B cell (primary cell): ENCODE data around the gene ECHDC3. TPM values are rescaled to one million over a fixed set of nuclear protein-coding genes. Genes with fewer than 3 reads are reported as not detected.

ENCODE experiments used
- ATAC-seq: fragments of 200-7000 bp; cut with Tn5 transposase; one replicate; pipeline ENCODE4 v1.10.0; 2021; ENCODE audit warnings: low read depth, mild to moderate bottlenecking, moderate number of reproducible peaks, moderate library complexity
- CTCF ChIA-PET: fragments of 350-600 bp; sonication (Branson Sonifier 250); formaldehyde crosslinking; loops from one replicate; lab custom pipeline; 2021; ENCODE audit warnings: antibody characterized with exemption, inconsistent platforms; lab: Charles Lee
- POLR2A ChIA-PET: fragments of 350-600 bp; sonication (Branson Sonifier 250); formaldehyde crosslinking; loops from one replicate; lab custom pipeline; 2021; ENCODE audit warnings: antibody characterized with exemption; lab: Charles Lee
- DNase-seq: peaks from one replicate; pipeline ENCODE4 v3.0.0; 2013
- H2AFZ ChIP-seq: 2 replicates; pipeline ENCODE4 v1.6.1; 2012; ENCODE audit warnings: mild to moderate bottlenecking, low read depth, low read length; ENCODE audit not compliant: insufficient read depth, poor library complexity, severe bottlenecking
- H3K27ac ChIP-seq, 2 donors: 1 replicate in 1 of 2; 2 replicates in 1 of 2; pipeline ENCODE4 v1.5.1; 2012 to 2013; ENCODE audit warnings: low read length in 2 of 2, mild to moderate bottlenecking in 2 of 2, moderate library complexity in 1 of 2
- H3K27me3 ChIP-seq, 4 experiments: fragments of 200-600 bp in 1 of 4; sonication (generic) in 1 of 4; replicated peaks in 1 of 4; 1 replicate in 2 of 4; 2 replicates in 2 of 4; pipeline versions ENCODE4 v1.6.1 to v1.7.0; 2013 to 2016; ENCODE audit warnings: low read length in 3 of 4, mild to moderate bottlenecking in 2 of 4, mixed read lengths in 1 of 4, moderate library complexity in 1 of 4; ENCODE audit not compliant: insufficient read depth in 4 of 4, control insufficient read depth in 3 of 4; ENCODE audit errors: control extremely low read depth in 1 of 4
- H3K36me3 ChIP-seq, 2 experiments: replicated peaks in 1 of 2; 1 replicate in 1 of 2; 2 replicates in 1 of 2; pipeline versions ENCODE4 v1.6.1 to v1.7.1; 2013; ENCODE audit warnings: low read length in 1 of 2; ENCODE audit not compliant: insufficient read depth in 2 of 2, control insufficient read depth in 1 of 2; ENCODE audit errors: control extremely low read depth in 1 of 2, extremely low read depth in 1 of 2
- H3K4me1 ChIP-seq, 2 donors: fragments of 200-600 bp in 1 of 2; sonication (generic) in 1 of 2; 1 replicate in 1 of 2; 2 replicates in 1 of 2; pipeline versions ENCODE4 v1.5.1 to v1.6.1; 2013 to 2017; ENCODE audit warnings: low read length in 2 of 2; ENCODE audit not compliant: control insufficient read depth in 2 of 2, insufficient read depth in 2 of 2
- H3K4me2 ChIP-seq: replicated peaks from 2 replicates; pipeline ENCODE3; 2012; ENCODE audit warnings: mild to moderate bottlenecking, low read depth, low read length; ENCODE audit not compliant: poor library complexity, severe bottlenecking
- H3K4me3 ChIP-seq, 5 experiments: fragments of 200-600 bp in 1 of 5; sonication (generic) in 1 of 5; 1 replicate in 3 of 5; 2 replicates in 2 of 5; pipeline versions ENCODE4 v1.5.1 to v1.7.0; 2011 to 2016; ENCODE audit warnings: low read length in 4 of 5, mild to moderate bottlenecking in 4 of 5, low read depth in 2 of 5, control low read depth in 1 of 5, moderate library complexity in 1 of 5; ENCODE audit not compliant: insufficient read depth in 1 of 5; ENCODE audit errors: control extremely low read depth in 1 of 5, extremely low read depth in 1 of 5
- H3K79me2 ChIP-seq: fragments of 200-600 bp; sonication (generic); one replicate; pipeline ENCODE4 v1.6.0; 2016; ENCODE audit warnings: low read length; ENCODE audit not compliant: control insufficient read depth, insufficient read depth
- H3K9ac ChIP-seq: fragments of 200-600 bp; sonication (generic); 2 replicates; pipeline ENCODE4 v1.6.1; 2017; ENCODE audit warnings: mild to moderate bottlenecking, low read length, moderate library complexity
- H3K9me3 ChIP-seq, 3 donors: one replicate each; pipeline versions ENCODE4 v1.6.1 to v1.7.1; 2013; ENCODE audit warnings: low read length in 2 of 3; ENCODE audit not compliant: control insufficient read depth in 2 of 3, insufficient read depth in 1 of 3; ENCODE audit errors: control extremely low read depth in 1 of 3
- H4K20me1 ChIP-seq: 2 replicates; pipeline ENCODE4 v1.6.0; 2012; ENCODE audit warnings: mild to moderate bottlenecking, low read length; ENCODE audit not compliant: insufficient read depth, control insufficient read depth, poor library complexity, severe bottlenecking
- H3K27ac Mint-ChIP-seq: one replicate; pipeline ENCODE4 v1.8.0; 2021; ENCODE audit warnings: mixed read lengths
- H3K27me3 Mint-ChIP-seq: one replicate; pipeline ENCODE4 v1.8.0; 2021; ENCODE audit warnings: mixed read lengths
- H3K4me1 Mint-ChIP-seq: one replicate; pipeline ENCODE4 v1.8.0; 2021; ENCODE audit warnings: mixed read lengths
- H3K4me3 Mint-ChIP-seq: one replicate; pipeline ENCODE4 v1.8.0; 2021; ENCODE audit warnings: mixed read lengths
- H3K9me3 Mint-ChIP-seq: one replicate; pipeline ENCODE4 v1.8.0; 2022; ENCODE audit warnings: mixed read lengths; ENCODE audit not compliant: insufficient read depth
- EZH2 ChIP-seq: IDR thresholded peaks from 2 replicates; pipeline ENCODE4 v1.6.1; 2012; ENCODE audit warnings: borderline replicate concordance, low read depth, mild to moderate bottlenecking, moderate library complexity, low read length; ENCODE audit not compliant: insufficient read depth, poor library complexity, severe bottlenecking
- WGBS: methylation state at CpG from one replicate; pipeline ENCODE4 v1.1.5; 2013; ENCODE audit warnings: missing lambda C conversion rate; ENCODE audit not compliant: insufficient coverage; 5-methylcytosine and 5-hydroxymethylcytosine counted together
- intact Hi-C: fragments of 100-400 bp; cut with micrococcal nuclease; formaldehyde crosslinking; loops from one replicate; pipeline ENCODE4 v1.10.0; 2022
- polyA plus RNA-seq: library from polyadenylated mRNA; depleted of rRNA; stranded (reverse); fragments of >200 nt; gene quantifications from 2 replicates; pipeline ENCODE4 v1.2.3, GENCODE V29; 2012
- total RNA-seq, 2 donors: library from RNA; stranded (reverse); fragments of 120-200 nt in 1 of 2; gene quantifications; 1 replicate in 1 of 2; 2 replicates in 1 of 2; pipeline versions ENCODE4 v1.2.3 to v1.2.4, GENCODE V29; 2013 to 2022
- TF ChIP-seq, protein P1 (sequence below): fragments of 200-600 bp; IDR thresholded peaks from one replicate; pipeline ENCODE4 v1.8.0; 2022; ENCODE audit warnings: antibody characterized with exemption, mild to moderate bottlenecking

The ECHDC3 gene
- total and polyA plus RNA-seq, 2 donors (not counting 1 experiment from before 2014, with no cell fraction given) = 3.9 to 9.6 TPM

- POLR2A ChIA-PET = no interaction called here
- no peak overlapping the region for H3K9ac ChIP-seq
- CTCF ChIA-PET = no interaction called here
- H3K79me2 ChIP-seq = peaks cover 7% of the 10 kb centered on the region
- no peak for TF ChIP-seq EZH2
- TF ChIP-seq, protein P1, sequence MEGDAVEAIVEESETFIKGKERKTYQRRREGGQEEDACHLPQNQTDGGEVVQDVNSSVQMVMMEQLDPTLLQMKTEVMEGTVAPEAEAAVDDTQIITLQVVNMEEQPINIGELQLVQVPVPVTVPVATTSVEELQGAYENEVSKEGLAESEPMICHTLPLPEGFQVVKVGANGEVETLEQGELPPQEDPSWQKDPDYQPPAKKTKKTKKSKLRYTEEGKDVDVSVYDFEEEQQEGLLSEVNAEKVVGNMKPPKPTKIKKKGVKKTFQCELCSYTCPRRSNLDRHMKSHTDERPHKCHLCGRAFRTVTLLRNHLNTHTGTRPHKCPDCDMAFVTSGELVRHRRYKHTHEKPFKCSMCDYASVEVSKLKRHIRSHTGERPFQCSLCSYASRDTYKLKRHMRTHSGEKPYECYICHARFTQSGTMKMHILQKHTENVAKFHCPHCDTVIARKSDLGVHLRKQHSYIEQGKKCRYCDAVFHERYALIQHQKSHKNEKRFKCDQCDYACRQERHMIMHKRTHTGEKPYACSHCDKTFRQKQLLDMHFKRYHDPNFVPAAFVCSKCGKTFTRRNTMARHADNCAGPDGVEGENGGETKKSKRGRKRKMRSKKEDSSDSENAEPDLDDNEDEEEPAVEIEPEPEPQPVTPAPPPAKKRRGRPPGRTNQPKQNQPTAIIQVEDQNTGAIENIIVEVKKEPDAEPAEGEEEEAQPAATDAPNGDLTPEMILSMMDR = no peak
- H3K4me1 ChIP-seq = peaks cover 39 to 61% of the 10 kb centered on the region in 2 donors
- intact Hi-C loops = no loop called here
- 100% methylated on average over 5 of the region's 6 CpGs for WGBS
- Mint-ChIP-seq H3K9me3 (no peaks in the 10 kb centered on the region), H3K27ac (peak overlapping the region; percentile 22), H3K4me1 (peaks cover 55% of the 10 kb centered on the region), H3K4me3 (no peak overlapping the region), H3K27me3 (no peaks in the 10 kb centered on the region)
- no peak for ATAC-seq
- H2AFZ ChIP-seq = no peak overlapping the region
- no peaks in the 10 kb centered on the region for H3K27me3 ChIP-seq
- DNase-seq = no peak
- H3K27ac ChIP-seq = no peak overlapping the region
- H4K20me1 ChIP-seq = no peaks in the 10 kb centered on the region
- no peaks in the 10 kb centered on the region for H3K36me3 ChIP-seq
- no peak overlapping the region for H3K4me2 ChIP-seq
- peaks cover 0 to 4% (median 0%) of the 10 kb centered on the region in 3 donors for H3K9me3 ChIP-seq
- H3K4me3 ChIP-seq = no peak overlapping the region
Observed at GRCh38 chr10:11700539-11700938, 41.6 kb upstream of the ECHDC3 start.

DNA sequence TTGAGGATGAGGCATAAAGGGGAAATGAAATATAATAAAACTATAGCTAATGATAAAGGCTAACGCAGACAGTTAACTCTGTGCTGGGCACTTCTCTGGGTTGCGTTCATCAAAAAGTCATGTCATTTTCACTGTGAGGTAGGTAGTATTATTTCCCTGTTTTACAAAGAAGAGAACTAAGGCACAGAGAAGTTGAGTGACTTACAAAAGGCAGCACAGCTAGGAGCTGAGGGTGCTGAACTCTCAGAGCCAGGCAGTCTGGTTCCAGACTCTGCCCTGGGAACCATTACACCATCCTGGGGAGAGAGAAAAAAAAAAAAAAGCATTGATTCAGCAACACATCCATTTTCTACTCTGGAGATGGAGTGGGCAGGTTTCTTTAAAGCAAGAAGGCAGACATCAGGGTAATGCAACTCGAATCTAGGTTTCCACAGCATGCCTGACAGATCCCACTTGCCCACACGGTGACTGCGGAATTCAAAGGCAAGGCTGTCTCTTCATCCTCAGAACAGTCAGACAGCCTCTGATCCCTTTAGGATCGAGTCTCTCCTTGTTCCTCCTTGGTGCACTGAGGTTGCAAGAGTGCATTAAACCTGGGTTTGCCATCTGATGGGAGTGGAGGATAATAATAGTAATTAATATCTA lies 40.6 kb upstream of the ECHDC3 start:
- Histone ChIP-seq H3K27me3 (no peaks in the 10 kb centered on the region), H4K20me1 (no peaks in the 10 kb centered on the region), H3K4me2 (no peak overlapping the region), H3K27ac (no peak overlapping the region), H3K36me3 (no peaks in the 10 kb centered on the region), H3K9ac (no peak overlapping the region), H3K4me1 (peaks cover 32 to 51% of the 10 kb centered on the region in 2 donors), H3K4me3 (no peak overlapping the region), H2AFZ (no peak overlapping the region), H3K9me3 (peaks cover 0 to 4% (median 0%) of the 10 kb centered on the region in 3 donors), H3K79me2 (peaks cover 7% of the 10 kb centered on the region)
- Mint-ChIP-seq H3K4me3 (no peak overlapping the region), H3K27ac (no peak overlapping the region), H3K4me1 (peaks cover 46% of the 10 kb centered on the region), H3K27me3 (no peaks in the 10 kb centered on the region), H3K9me3 (no peaks in the 10 kb centered on the region)
- ChIA-PET CTCF (no interaction called here), POLR2A (interaction anchor here (0.7 kb wide), 1 partner anchor 895 kb away, joined by 4 read pairs; no protein-coding TSS in a partner anchor)
- intact Hi-C loops = no loop called here
- ATAC-seq (no peak), DNase-seq (no peak)
- TF ChIP-seq EZH2 = no peak
- TF ChIP-seq, protein P1 = no peak
- WGBS = 92% methylated on average over 3 of the region's 6 CpGs
